Dermis microvascular lymphatic vessel endothelial cell (primary cell): Measurements from ENCODE around the gene COL20A1. TPM values are rescaled to one million over a fixed set of nuclear protein-coding genes. Genes with fewer than 3 reads are reported as not detected.
"Not testable (repeated sequence)": the region's sequence is repeated elsewhere in the genome, so short reads cannot be mapped to it uniquely, and the experiment has no call there.

Source experiments
- DNase-seq, 2 donors: peaks; one replicate each; pipeline versions ENCODE4 v3.0.0 to v3.0.0-alpha.2; 2010; ENCODE audit warnings: low read depth in 2 of 2
- total RNA-seq: library from RNA; depleted of rRNA; stranded (reverse); fragments of >200 nt; gene quantifications from 2 replicates; pipeline ENCODE4 v1.2.1, GENCODE V29; 2014

COL20A1 gene
- total RNA-seq, 1 donor from 2014 or later: not detected

DNA sequence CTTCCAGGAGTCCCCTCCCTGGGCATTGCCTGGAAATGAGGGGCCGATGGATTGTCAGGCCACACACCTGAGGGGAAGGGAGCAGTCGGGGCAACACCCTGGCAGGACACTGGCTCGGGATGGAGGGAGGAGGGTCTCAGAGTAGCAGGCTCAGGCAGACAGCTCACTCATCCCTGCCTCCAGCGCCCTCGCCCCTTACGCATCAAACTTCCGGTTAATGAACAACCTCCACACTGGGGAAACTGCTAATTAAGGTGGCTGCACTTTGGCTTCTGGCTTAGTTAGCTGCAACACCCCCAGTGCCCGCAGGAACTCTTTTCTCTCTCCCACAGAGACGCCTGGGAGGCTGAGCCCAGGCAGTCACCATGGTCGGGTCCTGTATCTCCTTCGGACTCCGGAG lies 81.5 kb downstream of the COL20A1 start:
- DNase-seq: no peak

GRCh38 chr20:63375438-63375837 lies 82.5 kb downstream of the COL20A1 start:
- DNase-seq: no peak

DNA sequence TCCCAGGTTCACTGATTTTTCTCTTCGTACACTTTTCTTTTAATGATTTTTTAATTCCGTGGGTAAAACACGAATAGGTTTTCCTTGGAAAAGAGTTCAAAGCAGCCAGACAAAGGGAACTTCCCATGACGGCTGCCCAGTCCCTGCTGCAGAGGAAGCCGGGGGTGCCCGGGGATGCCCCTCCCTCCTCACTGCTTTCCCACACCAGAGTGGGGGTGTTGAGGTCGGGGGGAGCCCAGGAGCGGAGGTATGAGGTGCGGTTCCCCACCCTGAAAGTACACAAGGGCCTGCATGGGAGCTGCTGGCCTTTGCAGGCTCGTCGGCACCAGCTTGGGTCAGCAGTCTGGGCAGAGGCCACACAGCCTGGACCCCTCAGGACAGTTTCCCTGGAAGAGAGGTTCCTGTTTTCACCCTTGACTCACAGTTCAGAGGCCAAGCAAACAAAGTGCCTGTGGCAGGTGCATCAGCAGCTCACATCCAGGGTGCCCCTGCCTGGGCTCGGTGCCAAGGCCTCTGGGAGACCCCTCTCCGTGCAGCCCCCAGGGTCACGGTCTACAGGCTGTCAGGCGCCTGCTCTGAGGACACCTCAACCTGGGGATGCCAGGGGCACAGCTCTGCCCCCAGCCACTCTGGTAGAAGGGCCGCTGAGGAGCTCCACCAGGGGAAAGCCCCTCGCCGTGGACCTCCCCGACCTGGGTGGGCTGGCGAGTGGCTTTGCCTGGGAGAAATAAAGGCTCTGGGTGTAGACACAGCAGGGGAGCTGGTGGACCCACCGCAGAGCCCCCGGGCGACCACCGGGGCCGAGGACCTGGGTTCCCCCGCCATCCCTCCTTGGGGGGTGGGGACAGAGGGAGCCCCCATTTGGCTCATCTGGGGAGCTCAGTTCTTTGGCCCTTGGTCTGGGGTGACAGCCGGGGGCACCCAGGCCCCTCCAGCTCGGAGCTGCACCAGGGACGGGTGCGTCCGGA lies 83.6 kb downstream of the COL20A1 start:
- no peak for DNase-seq

DNA sequence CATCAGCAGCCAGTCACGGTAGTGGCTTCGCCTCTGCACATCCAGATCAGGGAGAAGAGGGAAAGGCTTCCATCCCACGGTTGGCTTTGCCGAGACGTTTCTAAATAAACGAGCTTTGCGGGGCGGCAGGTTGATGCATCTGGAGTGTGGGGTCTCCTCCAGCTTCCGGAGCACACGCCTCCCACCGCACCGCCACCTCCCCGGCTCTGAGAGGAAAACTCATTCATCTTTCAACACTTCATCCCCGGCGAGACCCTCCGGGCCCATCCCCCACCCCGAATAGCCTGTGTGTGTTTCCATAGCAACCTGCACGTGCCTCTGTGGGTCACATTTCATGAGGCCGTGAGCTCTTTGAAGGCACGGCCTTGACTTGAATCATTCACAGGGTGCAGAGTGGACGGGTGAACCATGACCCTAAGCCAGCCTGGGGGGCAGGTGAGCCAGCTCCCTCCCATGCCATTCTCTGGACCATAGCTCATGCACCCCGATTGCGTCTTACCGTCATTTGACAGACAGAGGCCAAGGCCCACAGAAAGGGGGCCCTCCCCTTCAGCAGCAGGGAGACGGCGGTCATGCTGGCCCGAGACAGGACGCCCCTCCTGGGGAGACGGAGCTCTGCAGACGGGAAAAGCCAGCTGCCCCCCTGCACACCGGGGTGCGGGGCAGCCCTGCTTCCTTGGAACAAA lies 84.4 kb downstream of the COL20A1 start:
- no peak for DNase-seq

DNA sequence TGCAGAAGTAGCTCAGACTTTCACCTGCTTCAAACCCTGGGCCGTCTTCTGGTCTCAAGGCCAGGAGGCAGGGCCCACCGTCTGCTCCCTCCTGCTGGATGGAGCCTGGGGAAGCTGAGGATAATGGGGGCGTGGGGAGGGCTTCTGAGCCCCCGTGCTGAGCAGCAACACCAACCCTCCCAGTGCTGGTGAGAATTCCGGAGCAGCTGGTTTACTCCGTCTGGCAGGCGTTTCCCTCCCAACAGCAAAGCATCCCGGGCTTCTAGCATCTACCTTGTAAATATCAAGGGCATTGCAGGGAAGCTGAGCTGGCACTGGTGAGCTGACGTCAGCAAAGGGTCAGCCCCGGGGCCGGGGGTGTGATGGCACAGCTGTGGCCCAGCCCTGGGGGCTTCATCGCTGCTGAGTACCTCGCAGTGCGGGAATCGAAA lies 85.0 kb downstream of the COL20A1 start:
- no peak for DNase-seq

- DNase-seq: no peak
Measured at GRCh38 chr20:63378626-63379025, 85.6 kb downstream of the COL20A1 start.

- DNase-seq: no peak
Measured at GRCh38 chr20:63379296-63379695, 86.3 kb downstream of the COL20A1 start.

- DNase-seq: not testable (repeated sequence)
Measured at GRCh38 chr20:63379872-63380271, 86.9 kb downstream of the COL20A1 start.

- DNase-seq: no peak
Measured at GRCh38 chr20:63380346-63380870, 87.4 kb downstream of the COL20A1 start.

GRCh38 chr20:63381781-63382431 lies 88.9 kb downstream of the COL20A1 start:
- DNase-seq: no peak

DNA sequence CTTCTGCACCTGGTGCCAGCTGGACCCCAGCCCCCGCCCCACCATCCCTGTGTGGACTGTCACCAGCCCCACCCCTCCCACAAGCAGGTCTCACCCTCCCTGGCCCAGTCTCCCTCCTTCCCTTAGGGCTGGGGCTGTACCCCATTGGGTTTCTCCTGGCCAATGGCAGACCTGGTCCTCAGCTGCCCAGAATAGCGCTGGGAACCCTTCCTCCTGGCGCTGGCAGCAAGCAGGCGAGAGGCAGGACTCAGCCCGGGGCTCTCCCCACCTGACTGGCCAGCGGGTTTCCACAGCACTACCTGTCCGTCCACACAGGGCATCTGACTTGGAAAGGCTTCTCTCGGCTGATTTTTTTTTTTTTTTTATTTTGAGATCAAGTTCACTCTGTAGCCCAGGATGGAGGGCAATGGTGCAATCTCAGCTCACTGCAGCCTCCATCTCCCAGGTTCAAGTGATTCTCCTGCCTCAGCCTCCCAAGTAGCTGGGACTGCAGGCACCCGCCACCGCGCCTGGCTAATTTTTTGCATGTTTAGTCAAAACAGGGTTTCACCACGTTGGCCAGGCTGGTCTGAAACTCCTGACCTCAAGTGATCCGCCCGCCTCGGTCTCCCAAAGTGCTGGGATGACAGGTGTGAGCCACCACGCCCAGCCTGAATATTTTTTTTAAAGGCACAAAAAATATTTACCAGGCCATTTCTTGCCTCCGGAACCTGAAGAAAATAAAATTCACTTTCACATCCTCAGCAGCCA lies 89.7 kb downstream of the COL20A1 start:
- DNase-seq: no peak

GRCh38 chr20:63383556-63383955 lies 90.6 kb downstream of the COL20A1 start:
- no peak for DNase-seq

GRCh38 chr20:63384336-63384735 lies 91.3 kb downstream of the COL20A1 start:
- DNase-seq: no peak

Other genes starting within 250 kb of the COL20A1 start
- 16.4 and 24.3 TPM in 2 replicates for gene YTHDF1, start 77.1 kb upstream of the COL20A1 start, total RNA-seq
- not detected in 2 replicates for gene BIRC7, start 57.3 kb upstream of the COL20A1 start, total RNA-seq
- gene NKAIN4, start 38.7 kb upstream of the COL20A1 start, total RNA-seq: not detected in 2 replicates
- gene ARFGAP1, start 20.4 kb upstream of the COL20A1 start, total RNA-seq: 36.7 and 46.8 TPM in 2 replicates
- 0.13 TPM in 2 replicates for gene CHRNA4, start 68.2 kb downstream of the COL20A1 start, total RNA-seq
- not detected in 2 replicates for gene KCNQ2, start 179.5 kb downstream of the COL20A1 start, total RNA-seq
- gene EEF1A2, start 205.9 kb downstream of the COL20A1 start, total RNA-seq: 9.2 and 22.0 TPM in 2 replicates
- 16.3 and 36.2 TPM in 2 replicates for gene PPDPF, start 227.6 kb downstream of the COL20A1 start, total RNA-seq
- gene PTK6, start 244.2 kb downstream of the COL20A1 start, total RNA-seq: under 0.01 TPM in 2 replicates